ENCODE data around the gene PIGC.

The PIGC gene

GRCh38 chr1:172456344-172456769 is 12.5 kb upstream of the PIGC start:
- no peak for TF ChIP-seq CTCF (IDR thresholded peaks at IDR 0.05; ENCODE audit: low read depth, low read length)
- DNase-seq (ENCODE audit: extremely low read depth, low read depth): no peak

GRCh38 chr1:172455451-172455850 is 11.6 kb upstream of the PIGC start:
- no peak for DNase-seq (ENCODE audit: extremely low read depth, low read depth)
- no peak for TF ChIP-seq CTCF (IDR thresholded peaks at IDR 0.05; ENCODE audit: low read depth, low read length)

- TF ChIP-seq CTCF (IDR thresholded peaks at IDR 0.05; ENCODE audit: low read depth, low read length): no peak
- no peak for DNase-seq (ENCODE audit: extremely low read depth, low read depth)
Measured at GRCh38 chr1:172453607-172454006, 9.7 kb upstream of the PIGC start.

GRCh38 chr1:172453153-172453545 is 9.3 kb upstream of the PIGC start:
- TF ChIP-seq CTCF (IDR thresholded peaks at IDR 0.05; ENCODE audit: low read depth, low read length): no peak
- DNase-seq (ENCODE audit: extremely low read depth, low read depth): no peak

- DNase-seq (ENCODE audit: extremely low read depth, low read depth): no peak
- TF ChIP-seq CTCF (IDR thresholded peaks at IDR 0.05; ENCODE audit: low read depth, low read length): no peak
Measured at GRCh38 chr1:172452536-172453152, 8.8 kb upstream of the PIGC start.

- TF ChIP-seq CTCF (IDR thresholded peaks at IDR 0.05; ENCODE audit: low read depth, low read length): no peak
- no peak for DNase-seq (ENCODE audit: extremely low read depth, low read depth)
Measured at GRCh38 chr1:172451002-172451443, 7.2 kb upstream of the PIGC start.

- no peak for TF ChIP-seq CTCF (IDR thresholded peaks at IDR 0.05; ENCODE audit: low read depth, low read length)
- DNase-seq (ENCODE audit: extremely low read depth, low read depth): no peak
Measured at GRCh38 chr1:172450524-172450885, 6.6 kb upstream of the PIGC start.
